AG10803 (cell line): ENCODE results near the gene PLXDC2.

Source experiments
- DNase-seq: peaks from one replicate; pipeline ENCODE4 v3.0.0; 2010; ENCODE audit warnings: low read depth
- H3K4me3 ChIP-seq: 2 replicates; pipeline ENCODE4 v1.5.1; 2011; ENCODE audit warnings: mild to moderate bottlenecking, low read length, control low read depth
- TF ChIP-seq, protein P1 (sequence below): conservative IDR thresholded peaks from 2 replicates; pipeline ENCODE4 v1.5.1; 2011; ENCODE audit warnings: mild to moderate bottlenecking, low read length, control low read depth, inconsistent platforms

The PLXDC2 gene

DNA sequence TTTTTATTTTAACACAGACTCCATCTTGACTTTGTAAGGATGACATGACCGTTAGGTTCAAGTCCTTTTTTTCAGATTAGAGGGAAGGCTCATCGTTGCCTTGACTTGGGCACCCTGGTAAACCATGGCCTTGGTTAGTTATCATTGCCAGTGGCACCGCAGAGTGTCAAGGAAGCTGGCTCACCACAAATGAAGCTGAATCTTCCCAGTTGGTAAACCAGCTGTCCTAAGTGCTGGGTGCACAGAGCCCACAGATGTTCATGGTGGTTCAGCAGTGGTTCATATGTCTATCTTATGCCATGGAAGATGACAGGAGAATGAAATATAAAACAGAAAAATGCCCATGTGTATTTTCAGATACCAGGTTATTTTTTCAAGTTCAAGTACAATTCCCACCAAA lies 273.6 kb downstream of the PLXDC2 start:
- no peak overlapping the region for H3K4me3 ChIP-seq
- TF ChIP-seq, protein P1, sequence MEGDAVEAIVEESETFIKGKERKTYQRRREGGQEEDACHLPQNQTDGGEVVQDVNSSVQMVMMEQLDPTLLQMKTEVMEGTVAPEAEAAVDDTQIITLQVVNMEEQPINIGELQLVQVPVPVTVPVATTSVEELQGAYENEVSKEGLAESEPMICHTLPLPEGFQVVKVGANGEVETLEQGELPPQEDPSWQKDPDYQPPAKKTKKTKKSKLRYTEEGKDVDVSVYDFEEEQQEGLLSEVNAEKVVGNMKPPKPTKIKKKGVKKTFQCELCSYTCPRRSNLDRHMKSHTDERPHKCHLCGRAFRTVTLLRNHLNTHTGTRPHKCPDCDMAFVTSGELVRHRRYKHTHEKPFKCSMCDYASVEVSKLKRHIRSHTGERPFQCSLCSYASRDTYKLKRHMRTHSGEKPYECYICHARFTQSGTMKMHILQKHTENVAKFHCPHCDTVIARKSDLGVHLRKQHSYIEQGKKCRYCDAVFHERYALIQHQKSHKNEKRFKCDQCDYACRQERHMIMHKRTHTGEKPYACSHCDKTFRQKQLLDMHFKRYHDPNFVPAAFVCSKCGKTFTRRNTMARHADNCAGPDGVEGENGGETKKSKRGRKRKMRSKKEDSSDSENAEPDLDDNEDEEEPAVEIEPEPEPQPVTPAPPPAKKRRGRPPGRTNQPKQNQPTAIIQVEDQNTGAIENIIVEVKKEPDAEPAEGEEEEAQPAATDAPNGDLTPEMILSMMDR, result no peak

DNA sequence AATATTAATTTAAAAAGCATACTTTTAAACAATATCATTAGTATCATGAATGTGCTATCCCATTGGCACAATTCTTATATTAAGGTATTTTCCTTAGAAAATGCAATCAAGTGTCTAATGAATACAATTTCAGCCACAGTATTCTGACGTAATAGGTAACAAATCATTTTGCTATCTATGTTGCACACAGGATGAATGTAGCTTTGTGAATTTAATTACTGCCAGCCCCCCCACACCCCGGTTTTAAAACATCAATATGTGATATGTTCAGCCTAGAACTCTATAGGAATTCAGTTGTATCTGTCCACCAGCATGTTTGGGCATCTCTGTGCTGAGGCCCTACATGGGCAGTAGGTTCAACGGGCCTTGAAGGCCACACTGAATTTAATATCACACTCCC lies 274.6 kb downstream of the PLXDC2 start:
- TF ChIP-seq, protein P1, result no peak
- H3K4me3 ChIP-seq, result no peak overlapping the region
- no peak for DNase-seq

More for the DNA sequence above, 273.6 kb downstream of the PLXDC2 start:
- DNase-seq, result no peak

DNA sequence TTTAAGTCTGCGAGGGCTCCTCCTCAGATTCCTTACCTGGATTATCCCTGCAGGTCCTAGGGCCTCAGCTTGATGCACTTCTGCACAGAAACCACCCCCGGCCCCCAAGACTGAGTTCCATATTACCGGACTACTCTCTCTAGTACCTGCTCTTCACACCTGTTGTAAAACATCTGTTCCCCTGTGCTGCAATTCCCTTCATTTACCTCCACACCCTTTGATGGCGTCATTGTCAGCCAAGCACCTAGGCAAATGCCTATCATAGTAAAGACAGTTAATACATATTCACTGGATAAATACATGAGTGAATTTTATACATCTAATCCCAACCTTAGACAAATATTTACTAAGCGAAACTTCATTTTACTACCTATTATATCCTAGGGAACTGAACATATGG lies 275.5 kb downstream of the PLXDC2 start:
- DNase-seq, result no peak
- H3K4me3 ChIP-seq, result no peak overlapping the region
- TF ChIP-seq, protein P1, result no peak

DNA sequence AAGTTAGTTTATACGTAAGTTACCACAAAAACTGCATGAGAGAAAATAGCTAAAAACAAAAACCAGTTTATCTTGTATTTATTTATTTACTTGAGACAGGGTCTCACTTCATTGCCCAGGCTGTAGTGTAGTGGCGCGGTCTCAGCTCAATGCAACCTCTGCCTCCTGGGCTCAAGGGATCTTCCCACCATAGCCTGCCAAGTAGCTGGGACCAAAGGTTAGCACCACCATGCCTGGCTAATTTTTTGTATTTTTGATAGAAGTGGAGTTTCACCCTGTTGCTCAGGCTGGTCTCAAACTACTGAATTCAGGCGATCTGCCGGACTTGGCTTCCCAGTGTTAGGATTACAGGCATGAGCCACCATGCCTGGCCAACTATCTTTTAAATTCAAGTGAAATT lies 277.4 kb downstream of the PLXDC2 start:
- no peak overlapping the region for H3K4me3 ChIP-seq
- TF ChIP-seq, protein P1, result no peak
- no peak for DNase-seq

DNA sequence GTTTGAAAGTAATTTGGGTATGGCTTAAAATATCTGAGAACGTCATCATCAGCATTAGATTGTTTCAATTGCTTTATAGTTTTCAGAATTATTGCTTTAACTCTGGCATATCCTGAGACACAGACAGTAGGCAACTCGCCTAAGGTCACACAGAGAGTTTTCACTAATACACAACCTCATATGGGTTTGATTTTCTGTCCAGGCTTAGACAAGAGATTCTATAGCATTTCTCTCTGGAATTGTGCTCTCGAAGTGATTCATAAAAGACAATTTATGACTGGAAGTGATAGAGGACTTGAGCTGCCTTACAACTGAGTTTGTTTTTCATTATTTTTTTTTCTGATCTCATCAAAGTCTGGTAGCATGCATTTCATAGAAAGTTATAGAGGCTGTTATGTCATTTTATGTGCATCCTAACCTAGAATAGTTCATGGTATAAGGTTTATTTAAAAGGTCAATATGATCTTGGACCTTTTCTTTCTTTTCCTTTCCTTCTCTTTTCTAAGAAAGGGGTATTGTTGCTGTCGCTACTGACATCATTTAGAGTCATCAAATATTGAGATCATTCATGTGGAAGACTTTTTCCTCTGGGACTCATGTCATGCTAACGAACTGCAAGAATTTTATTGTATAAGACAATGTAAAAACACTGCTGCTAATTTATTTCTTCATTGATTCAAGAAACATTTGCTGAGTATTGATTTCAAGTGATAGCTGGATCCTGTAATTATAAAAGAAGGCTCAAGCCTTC lies 278.2 kb downstream of the PLXDC2 start:
- TF ChIP-seq, protein P1, result no peak
- no peak overlapping the region for H3K4me3 ChIP-seq
- no peak for DNase-seq

DNA sequence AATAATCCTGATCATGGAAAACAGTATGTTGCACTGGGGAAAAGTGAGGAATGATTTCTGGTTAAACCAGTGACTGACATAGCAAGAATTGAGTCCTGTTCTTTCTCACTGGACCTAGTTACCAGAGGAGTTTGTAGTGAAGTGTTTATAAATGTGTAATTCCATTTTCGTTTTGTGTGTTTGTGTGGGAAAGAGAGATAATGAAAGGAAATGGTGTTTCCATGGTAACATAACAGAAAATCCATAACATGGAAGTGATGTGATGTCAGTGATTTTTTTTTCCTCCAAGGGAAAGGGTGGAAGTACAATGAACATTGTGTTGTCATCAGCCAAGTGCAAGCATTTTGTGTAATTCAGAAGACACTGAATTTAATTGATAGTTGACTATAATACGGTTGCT lies 283.9 kb downstream of the PLXDC2 start:
- DNase-seq, result no peak
- no peak overlapping the region for H3K4me3 ChIP-seq
- TF ChIP-seq, protein P1, result no peak

DNA sequence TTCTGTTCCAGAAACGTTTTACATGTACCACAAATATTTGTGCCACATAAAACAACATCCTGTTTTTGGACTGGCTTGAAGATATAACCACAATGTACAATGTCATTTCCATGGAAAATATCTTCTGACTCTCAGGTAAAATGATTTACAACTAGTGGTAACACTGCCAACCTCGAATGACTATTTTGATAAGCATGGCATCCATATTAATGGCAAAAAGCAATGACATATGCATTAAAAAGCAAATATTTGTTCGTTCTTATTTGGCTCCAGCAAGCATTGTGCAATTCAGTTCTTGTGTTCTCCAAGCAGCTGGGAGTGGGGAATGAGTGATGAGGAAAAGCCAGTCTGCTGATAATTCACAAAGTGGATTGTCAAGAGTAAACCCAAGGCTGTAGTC lies 289.0 kb downstream of the PLXDC2 start:
- no peak overlapping the region for H3K4me3 ChIP-seq
- TF ChIP-seq, protein P1, result no peak
- no peak for DNase-seq
